Cardiac muscle cell (in vitro differentiated cells and primary cell): ENCODE results near the gene PAPLN. TPM values are rescaled to one million over a fixed set of nuclear protein-coding genes. Genes with fewer than 3 reads are reported as not detected.
A peak's percentile ranks its signal among the peaks of the same experiment; 100 is the strongest.

Experiments
- DNase-seq, 2 donors: peaks; one replicate each; pipeline versions ENCODE4 v3.0.0 to v3.0.0-alpha.2; 2010 to 2017; ENCODE audit warnings: low read depth in 1 of 2, low spot score in 1 of 2
- H3K27ac ChIP-seq: fragments of 200-600 bp; sonication (generic); 2 replicates; pipeline ENCODE4 v1.5.1; 2016
- H3K27me3 ChIP-seq: fragments of 200-600 bp; sonication (generic); 2 replicates; pipeline ENCODE4 v1.6.0; 2016; ENCODE audit warnings: control low read depth
- H3K36me3 ChIP-seq: fragments of 200-600 bp; sonication (generic); 2 replicates; pipeline ENCODE4 v1.5.1; 2016; ENCODE audit warnings: control low read depth
- H3K4me1 ChIP-seq: fragments of 200-600 bp; sonication (generic); 2 replicates; pipeline ENCODE4 v1.8.1; 2017; ENCODE audit warnings: low read depth, mild to moderate bottlenecking, mixed run types
- H3K4me3 ChIP-seq: fragments of 200-600 bp; sonication (generic); 2 replicates; pipeline ENCODE4 v1.5.1; 2016; ENCODE audit warnings: mild to moderate bottlenecking
- H3K9me3 ChIP-seq: fragments of 200-600 bp; sonication (generic); 2 replicates; pipeline ENCODE4 v1.5.1; 2017; ENCODE audit warnings: low read depth, mild to moderate bottlenecking, control low read depth
- CTCF ChIP-seq: IDR thresholded peaks from 2 replicates; pipeline ENCODE4 v1.5.1; 2012; ENCODE audit warnings: low read depth, mild to moderate bottlenecking, low read length
- polyA plus RNA-seq: library from polyadenylated mRNA; unstranded; fragments of >200 nt; fragmentation: Nextera tagmentation; extraction: Ambion mirVana; gene quantifications from 2 replicates; pipeline ENCODE4 v1.2.1, GENCODE V29; 2016
- total RNA-seq: library from RNA; depleted of rRNA; stranded (reverse); fragments of >200 nt; gene quantifications from 2 replicates; pipeline ENCODE4 v1.2.3, GENCODE V29; 2016

Gene PAPLN
- total and polyA plus RNA-seq, 2 experiments from 2014 or later, result 1.7 to 4.2 TPM

- Histone ChIP-seq H3K36me3 (no peaks in the 10 kb centered on the region), H3K9me3 (no peaks in the 10 kb centered on the region), H3K4me3 (no peak overlapping the region), H3K4me1 (peaks cover 5% of the 10 kb centered on the region), H3K27me3 (no peaks in the 10 kb centered on the region), H3K27ac (no peak overlapping the region)
- DNase-seq, result no peak
- TF ChIP-seq CTCF, result no peak
These were observed 30.2 kb downstream of the PAPLN start for GRCh38 chr14:73267474-73267873.

- TF ChIP-seq CTCF, result no peak
- peak overlapping the region; percentile 9 for H3K4me3 ChIP-seq
- no peaks in the 10 kb centered on the region for H3K9me3 ChIP-seq
- H3K27me3 ChIP-seq, result no peaks in the 10 kb centered on the region
- H3K36me3 ChIP-seq, result peaks cover 4% of the 10 kb centered on the region
- peak; percentile 48 to 61 for DNase-seq
- H3K4me1 ChIP-seq, result peaks cover 5% of the 10 kb centered on the region
- H3K27ac ChIP-seq, result no peak overlapping the region
These were observed 32.6 kb downstream of the PAPLN start for GRCh38 chr14:73269729-73270531.

GRCh38 chr14:73272393-73272792 lies 35.1 kb downstream of the PAPLN start:
- no peak for TF ChIP-seq CTCF

GRCh38 chr14:73273799-73274198 lies 36.5 kb downstream of the PAPLN start:
- TF ChIP-seq CTCF, result no peak
- H3K27me3 ChIP-seq, result no peaks in the 10 kb centered on the region
- no peak for DNase-seq
- peaks cover 29% of the 10 kb centered on the region for H3K36me3 ChIP-seq
- no peak overlapping the region for H3K4me3 ChIP-seq
- H3K4me1 ChIP-seq, result peaks cover 5% of the 10 kb centered on the region
- H3K9me3 ChIP-seq, result no peaks in the 10 kb centered on the region
- H3K27ac ChIP-seq, result peak overlapping the region; percentile 7

More at GRCh38 chr14:73272393-73272792, 35.1 kb downstream of the PAPLN start:
- Histone ChIP-seq H3K9me3 (no peaks in the 10 kb centered on the region), H3K27me3 (no peaks in the 10 kb centered on the region), H3K27ac (no peak overlapping the region), H3K4me1 (peaks cover 5% of the 10 kb centered on the region), H3K4me3 (no peak overlapping the region), H3K36me3 (peaks cover 27% of the 10 kb centered on the region)
- DNase-seq, result no peak

- DNase-seq, result no peak
- Histone ChIP-seq H3K9me3 (no peaks in the 10 kb centered on the region), H3K36me3 (peaks cover 45% of the 10 kb centered on the region), H3K4me1 (no peaks in the 10 kb centered on the region), H3K27ac (no peak overlapping the region), H3K27me3 (no peaks in the 10 kb centered on the region), H3K4me3 (no peak overlapping the region)
- no peak for TF ChIP-seq CTCF
These were observed 39.5 kb downstream of the PAPLN start for GRCh38 chr14:73276836-73277235.
